ENCODE results near the gene RUBCNL.
"Not testable (repeated sequence)": the region's sequence is repeated elsewhere in the genome, so short reads cannot be mapped to it uniquely, and the experiment has no call there.

The RUBCNL gene

DNA sequence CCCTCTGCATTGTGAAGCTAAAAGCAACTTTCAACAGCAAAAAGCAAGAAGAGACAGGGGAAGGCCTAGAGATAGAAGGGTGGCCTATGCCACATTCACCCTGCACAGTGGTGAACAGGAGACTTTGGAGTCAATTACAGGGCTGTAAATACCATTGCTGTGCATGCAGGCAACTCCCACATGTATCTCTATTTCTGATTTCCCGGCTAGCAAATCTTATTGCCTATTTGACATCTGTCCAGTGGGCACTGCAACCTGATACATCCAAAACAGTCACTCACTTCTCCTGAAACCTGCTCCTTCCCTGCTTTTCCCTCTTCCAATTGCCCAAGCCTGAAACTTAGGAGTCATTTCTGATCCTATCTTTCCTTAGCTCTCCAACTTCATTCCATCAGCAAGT, 13.4 kb downstream of the RUBCNL start:
- H3K4me2 ChIP-seq (ENCODE audit: low read length), result peak overlapping the region; percentile 63
- H3K4me3 ChIP-seq (ENCODE audit: low read depth, low read length, poor library complexity, severe bottlenecking), result peak overlapping the region; percentile 41
- no peak for TF ChIP-seq EZH2 (IDR thresholded peaks at IDR 0.05; ENCODE audit: borderline replicate concordance, low read length)
- TF ChIP-seq, protein P1, sequence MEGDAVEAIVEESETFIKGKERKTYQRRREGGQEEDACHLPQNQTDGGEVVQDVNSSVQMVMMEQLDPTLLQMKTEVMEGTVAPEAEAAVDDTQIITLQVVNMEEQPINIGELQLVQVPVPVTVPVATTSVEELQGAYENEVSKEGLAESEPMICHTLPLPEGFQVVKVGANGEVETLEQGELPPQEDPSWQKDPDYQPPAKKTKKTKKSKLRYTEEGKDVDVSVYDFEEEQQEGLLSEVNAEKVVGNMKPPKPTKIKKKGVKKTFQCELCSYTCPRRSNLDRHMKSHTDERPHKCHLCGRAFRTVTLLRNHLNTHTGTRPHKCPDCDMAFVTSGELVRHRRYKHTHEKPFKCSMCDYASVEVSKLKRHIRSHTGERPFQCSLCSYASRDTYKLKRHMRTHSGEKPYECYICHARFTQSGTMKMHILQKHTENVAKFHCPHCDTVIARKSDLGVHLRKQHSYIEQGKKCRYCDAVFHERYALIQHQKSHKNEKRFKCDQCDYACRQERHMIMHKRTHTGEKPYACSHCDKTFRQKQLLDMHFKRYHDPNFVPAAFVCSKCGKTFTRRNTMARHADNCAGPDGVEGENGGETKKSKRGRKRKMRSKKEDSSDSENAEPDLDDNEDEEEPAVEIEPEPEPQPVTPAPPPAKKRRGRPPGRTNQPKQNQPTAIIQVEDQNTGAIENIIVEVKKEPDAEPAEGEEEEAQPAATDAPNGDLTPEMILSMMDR (IDR thresholded peaks at IDR 0.05; ENCODE audit: low read length), result no peak
- H3K4me1 ChIP-seq (ENCODE audit: insufficient read depth, low read length, severe bottlenecking), result peaks cover 96% of the 10 kb centered on the region
- peaks cover 70% of the 10 kb centered on the region for H3K36me3 ChIP-seq (ENCODE audit: insufficient read depth, low read length)
- no peaks in the 10 kb centered on the region for H4K20me1 ChIP-seq (ENCODE audit: insufficient read depth, low read length)
- no peaks in the 10 kb centered on the region for H3K27me3 ChIP-seq (ENCODE audit: insufficient read depth, low read length)
- peaks cover 58% of the 10 kb centered on the region for H3K79me2 ChIP-seq (ENCODE audit: insufficient read depth, low read length)
- H3K9me2 ChIP-seq (ENCODE audit: low read depth, low read length), result no peaks in the 10 kb centered on the region
- no peak overlapping the region for H2AFZ ChIP-seq (ENCODE audit: low read length)
- H3K9me3 ChIP-seq (ENCODE audit: low read length), result no peaks in the 10 kb centered on the region
- 0 out of 2 replicates have a peak, but pooled peaks cover 8% of the 10 kb centered on the region for H3F3A ChIP-seq (ENCODE audit: insufficient read depth, low read length)
- H3K27ac ChIP-seq (ENCODE audit: low read depth, low read length, poor library complexity, severe bottlenecking), result peak overlapping the region; percentile 94
- peak overlapping the region; percentile 42 for H3K9ac ChIP-seq (ENCODE audit: low read length)

DNA sequence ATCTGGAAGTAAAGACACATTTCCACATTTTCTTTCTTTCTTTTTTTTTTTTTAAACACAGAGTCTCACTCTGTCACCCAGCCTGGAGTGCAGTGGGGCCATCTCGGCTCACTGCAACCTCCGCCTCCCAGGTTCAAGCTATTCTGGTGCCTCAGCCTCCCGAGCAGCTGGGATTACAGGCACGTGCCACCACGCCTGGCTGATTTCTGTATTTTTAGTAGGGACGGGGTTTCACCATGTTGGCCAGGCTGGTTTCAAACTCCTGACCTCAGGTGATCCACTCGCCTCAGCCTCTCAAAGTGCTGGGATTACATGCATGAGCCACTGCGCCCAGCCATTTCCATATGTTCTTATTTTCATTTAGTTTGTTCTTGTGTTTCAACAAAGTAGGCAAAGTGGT, 14.1 kb downstream of the RUBCNL start:
- H3K9me2 ChIP-seq (ENCODE audit: low read depth, low read length); H3K9me3 ChIP-seq (ENCODE audit: low read length); H4K20me1 ChIP-seq (ENCODE audit: insufficient read depth, low read length); H3F3A ChIP-seq (ENCODE audit: insufficient read depth, low read length); H3K27me3 ChIP-seq (ENCODE audit: insufficient read depth, low read length); H2AFZ ChIP-seq (ENCODE audit: low read length): not testable (repeated sequence)
- Histone ChIP-seq H3K27ac (ENCODE audit: low read depth, low read length, poor library complexity, severe bottlenecking) (peak overlapping the region; percentile 94), H3K4me2 (ENCODE audit: low read length) (peak overlapping the region; percentile 63), H3K9ac (ENCODE audit: low read length) (peak overlapping the region; percentile 49), H3K36me3 (ENCODE audit: insufficient read depth, low read length) (peaks cover 77% of the 10 kb centered on the region), H3K79me2 (ENCODE audit: insufficient read depth, low read length) (peaks cover 58% of the 10 kb centered on the region), H3K4me3 (ENCODE audit: low read depth, low read length, poor library complexity, severe bottlenecking) (peak overlapping the region; percentile 41), H3K4me1 (ENCODE audit: insufficient read depth, low read length, severe bottlenecking) (peaks cover 89% of the 10 kb centered on the region)

DNA sequence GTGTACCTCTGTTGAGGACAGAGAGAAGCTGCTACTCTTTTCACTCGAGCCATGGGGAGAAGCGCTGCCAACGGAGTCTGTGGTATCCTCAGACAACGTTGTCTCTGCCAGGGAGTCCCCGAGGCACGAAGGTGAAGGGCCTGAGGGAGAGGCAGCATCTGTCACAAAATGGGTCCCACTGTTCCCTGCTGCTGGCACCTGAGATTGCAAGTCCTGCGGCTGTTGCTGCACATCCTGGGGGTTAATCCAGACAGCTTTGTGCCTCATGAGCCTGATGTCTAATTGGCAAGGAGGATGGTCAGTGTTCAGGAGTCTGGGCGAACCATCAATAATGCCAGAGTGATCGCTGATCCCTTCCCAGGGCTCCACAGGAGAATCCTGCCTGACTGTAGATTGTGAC, 15.0 kb downstream of the RUBCNL start:
- no peaks in the 10 kb centered on the region for H3F3A ChIP-seq (ENCODE audit: insufficient read depth, low read length)
- H3K9me2 ChIP-seq (ENCODE audit: low read depth, low read length), result no peaks in the 10 kb centered on the region
- peaks cover 83% of the 10 kb centered on the region for H3K36me3 ChIP-seq (ENCODE audit: insufficient read depth, low read length)
- no peaks in the 10 kb centered on the region for H4K20me1 ChIP-seq (ENCODE audit: insufficient read depth, low read length)
- H3K27ac ChIP-seq (ENCODE audit: low read depth, low read length, poor library complexity, severe bottlenecking), result peak overlapping the region; percentile 94
- H3K4me1 ChIP-seq (ENCODE audit: insufficient read depth, low read length, severe bottlenecking), result peaks cover 80% of the 10 kb centered on the region
- H3K79me2 ChIP-seq (ENCODE audit: insufficient read depth, low read length), result peaks cover 58% of the 10 kb centered on the region
- H3K4me3 ChIP-seq (ENCODE audit: low read depth, low read length, poor library complexity, severe bottlenecking), result peak overlapping the region; percentile 41
- H3K9me3 ChIP-seq (ENCODE audit: low read length), result no peaks in the 10 kb centered on the region
- peak overlapping the region; percentile 49 for H3K9ac ChIP-seq (ENCODE audit: low read length)
- no peaks in the 10 kb centered on the region for H3K27me3 ChIP-seq (ENCODE audit: insufficient read depth, low read length)
- no peak for TF ChIP-seq EZH2 (IDR thresholded peaks at IDR 0.05; ENCODE audit: borderline replicate concordance, low read length)
- TF ChIP-seq, protein P1 (IDR thresholded peaks at IDR 0.05; ENCODE audit: low read length), result no peak
- no peak overlapping the region for H2AFZ ChIP-seq (ENCODE audit: low read length)
- H3K4me2 ChIP-seq (ENCODE audit: low read length), result peak overlapping the region; percentile 63

DNA sequence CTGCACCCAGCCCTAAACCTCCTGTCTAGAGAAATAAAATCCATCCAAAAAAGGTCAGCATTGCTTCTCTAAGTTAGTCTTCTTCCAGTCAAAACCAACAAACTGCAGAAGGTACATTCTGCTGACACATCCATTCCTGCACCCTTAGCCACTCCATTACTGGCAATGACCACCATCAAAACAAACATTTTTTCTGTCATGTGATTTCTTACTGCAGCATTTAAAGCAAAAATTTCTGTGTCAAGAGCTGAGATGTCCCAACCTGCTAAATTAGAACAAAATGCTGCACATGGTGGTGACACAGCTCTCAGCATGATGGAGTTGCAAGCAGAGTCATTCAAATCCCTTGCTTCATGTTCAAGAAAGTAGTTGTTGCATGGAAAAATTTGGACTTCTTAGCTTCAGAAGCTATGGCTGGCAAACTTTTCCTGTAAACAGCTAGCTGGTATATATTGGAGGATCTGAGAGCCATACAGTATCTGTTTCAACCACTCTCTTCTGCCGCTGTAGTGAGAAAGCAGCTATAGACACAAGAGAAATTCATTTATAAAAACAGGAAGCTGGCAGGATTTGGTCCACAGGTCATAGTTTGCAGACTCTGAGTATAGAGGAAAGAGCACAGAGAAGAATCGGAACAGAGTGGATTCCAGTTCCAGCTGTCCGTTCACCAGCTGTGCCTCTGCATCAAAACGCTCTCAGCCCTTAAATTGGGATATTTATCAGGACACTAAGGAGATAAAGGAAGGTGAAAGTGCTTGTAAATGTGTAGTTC, 17.4 kb downstream of the RUBCNL start:
- Histone ChIP-seq H3K9ac (ENCODE audit: low read length) (peak overlapping the region; percentile 49; the same call in 1 of the 2 replicates), H3K79me2 (ENCODE audit: insufficient read depth, low read length) (peaks cover 36% of the 10 kb centered on the region), H3K27me3 (ENCODE audit: insufficient read depth, low read length) (no peaks in the 10 kb centered on the region), H3F3A (ENCODE audit: insufficient read depth, low read length) (no peaks in the 10 kb centered on the region), H3K36me3 (ENCODE audit: insufficient read depth, low read length) (peaks cover 90% of the 10 kb centered on the region), H3K4me1 (ENCODE audit: insufficient read depth, low read length, severe bottlenecking) (peaks cover 56% of the 10 kb centered on the region), H4K20me1 (ENCODE audit: insufficient read depth, low read length) (no peaks in the 10 kb centered on the region), H3K4me3 (ENCODE audit: low read depth, low read length, poor library complexity, severe bottlenecking) (peak overlapping the region; percentile 41), H3K27ac (ENCODE audit: low read depth, low read length, poor library complexity, severe bottlenecking) (peak overlapping the region; percentile 94), H3K9me2 (ENCODE audit: low read depth, low read length) (no peaks in the 10 kb centered on the region), H3K9me3 (ENCODE audit: low read length) (no peaks in the 10 kb centered on the region), H2AFZ (ENCODE audit: low read length) (no peak overlapping the region), H3K4me2 (ENCODE audit: low read length) (peak overlapping the region; percentile 63)
- TF ChIP-seq EZH2 (IDR thresholded peaks at IDR 0.05; ENCODE audit: borderline replicate concordance, low read length), result no peak
- TF ChIP-seq, protein P1 (IDR thresholded peaks at IDR 0.05; ENCODE audit: low read length), result no peak
